GM10266 (cell line): ENCODE data around the gene WDR41.
A peak's percentile ranks its signal among the peaks of the same experiment; 100 is the strongest.
"Not testable (repeated sequence)": the region's sequence is repeated elsewhere in the genome, so short reads cannot be mapped to it uniquely, and the experiment has no call there.

Experiments
- DNase-seq: peaks from one replicate; pipeline ENCODE4 v3.0.0; 2012; ENCODE audit errors: extremely low spot score
- TF ChIP-seq, protein P1 (sequence below): IDR thresholded peaks from 2 replicates; pipeline ENCODE4 v1.5.1; 2012; ENCODE audit warnings: mild to moderate bottlenecking, low read depth; ENCODE audit not compliant: control insufficient read depth, insufficient read depth; ENCODE audit errors: missing control alignments

Gene WDR41, protein sequence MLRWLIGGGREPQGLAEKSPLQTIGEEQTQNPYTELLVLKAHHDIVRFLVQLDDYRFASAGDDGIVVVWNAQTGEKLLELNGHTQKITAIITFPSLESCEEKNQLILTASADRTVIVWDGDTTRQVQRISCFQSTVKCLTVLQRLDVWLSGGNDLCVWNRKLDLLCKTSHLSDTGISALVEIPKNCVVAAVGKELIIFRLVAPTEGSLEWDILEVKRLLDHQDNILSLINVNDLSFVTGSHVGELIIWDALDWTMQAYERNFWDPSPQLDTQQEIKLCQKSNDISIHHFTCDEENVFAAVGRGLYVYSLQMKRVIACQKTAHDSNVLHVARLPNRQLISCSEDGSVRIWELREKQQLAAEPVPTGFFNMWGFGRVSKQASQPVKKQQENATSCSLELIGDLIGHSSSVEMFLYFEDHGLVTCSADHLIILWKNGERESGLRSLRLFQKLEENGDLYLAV

DNA sequence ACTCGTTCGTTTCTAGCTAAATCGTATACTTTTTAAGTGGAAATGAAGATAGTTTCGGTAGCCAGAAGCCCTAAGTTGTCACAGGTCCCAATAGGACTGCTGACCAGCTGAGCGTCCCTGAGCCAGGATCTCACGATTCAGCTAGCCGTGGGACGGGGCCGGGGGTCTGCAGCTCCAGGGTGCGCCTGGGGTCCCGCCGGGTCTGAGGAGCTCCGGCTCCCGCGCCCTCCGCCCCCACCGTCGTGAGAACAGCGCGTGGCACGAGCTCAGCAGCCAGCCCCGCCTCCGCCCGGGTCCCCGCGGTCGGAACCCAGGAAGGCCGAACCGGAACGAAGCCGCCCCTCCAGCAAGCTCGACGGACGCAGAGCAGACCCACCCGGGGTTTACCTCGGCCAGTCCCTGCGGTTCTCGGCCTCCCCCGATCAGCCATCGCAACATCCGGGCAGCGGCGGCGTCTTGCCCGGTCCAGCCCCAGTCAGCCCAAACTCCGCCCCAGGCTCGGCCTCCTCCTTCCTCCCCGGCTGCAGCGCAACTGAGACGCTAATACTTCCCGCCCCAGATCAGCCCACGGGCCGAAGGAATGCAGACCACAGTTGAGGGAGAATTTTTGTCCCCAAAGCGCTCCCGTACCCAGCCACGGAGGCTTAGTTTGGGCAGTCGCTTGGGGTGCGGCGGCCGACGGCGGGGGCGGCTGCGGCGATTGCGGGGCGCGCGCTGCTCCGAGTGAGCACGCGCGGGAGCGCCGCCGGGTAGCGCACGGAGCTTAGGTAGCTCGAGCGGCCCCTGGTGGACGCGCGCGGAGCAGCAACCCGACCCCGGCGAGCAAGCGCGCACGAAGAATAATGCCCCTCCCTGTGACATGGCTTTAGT, at the start of gene WDR41:
Gene WDR41, minus strand, starts transcription at position 534 of the 870 bp plus-strand sequence. Its CDS starts 96 bp downstream, at position 438.
- TF ChIP-seq, protein P1, sequence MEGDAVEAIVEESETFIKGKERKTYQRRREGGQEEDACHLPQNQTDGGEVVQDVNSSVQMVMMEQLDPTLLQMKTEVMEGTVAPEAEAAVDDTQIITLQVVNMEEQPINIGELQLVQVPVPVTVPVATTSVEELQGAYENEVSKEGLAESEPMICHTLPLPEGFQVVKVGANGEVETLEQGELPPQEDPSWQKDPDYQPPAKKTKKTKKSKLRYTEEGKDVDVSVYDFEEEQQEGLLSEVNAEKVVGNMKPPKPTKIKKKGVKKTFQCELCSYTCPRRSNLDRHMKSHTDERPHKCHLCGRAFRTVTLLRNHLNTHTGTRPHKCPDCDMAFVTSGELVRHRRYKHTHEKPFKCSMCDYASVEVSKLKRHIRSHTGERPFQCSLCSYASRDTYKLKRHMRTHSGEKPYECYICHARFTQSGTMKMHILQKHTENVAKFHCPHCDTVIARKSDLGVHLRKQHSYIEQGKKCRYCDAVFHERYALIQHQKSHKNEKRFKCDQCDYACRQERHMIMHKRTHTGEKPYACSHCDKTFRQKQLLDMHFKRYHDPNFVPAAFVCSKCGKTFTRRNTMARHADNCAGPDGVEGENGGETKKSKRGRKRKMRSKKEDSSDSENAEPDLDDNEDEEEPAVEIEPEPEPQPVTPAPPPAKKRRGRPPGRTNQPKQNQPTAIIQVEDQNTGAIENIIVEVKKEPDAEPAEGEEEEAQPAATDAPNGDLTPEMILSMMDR = peak; percentile 95
- peak; percentile 92 for DNase-seq

DNA sequence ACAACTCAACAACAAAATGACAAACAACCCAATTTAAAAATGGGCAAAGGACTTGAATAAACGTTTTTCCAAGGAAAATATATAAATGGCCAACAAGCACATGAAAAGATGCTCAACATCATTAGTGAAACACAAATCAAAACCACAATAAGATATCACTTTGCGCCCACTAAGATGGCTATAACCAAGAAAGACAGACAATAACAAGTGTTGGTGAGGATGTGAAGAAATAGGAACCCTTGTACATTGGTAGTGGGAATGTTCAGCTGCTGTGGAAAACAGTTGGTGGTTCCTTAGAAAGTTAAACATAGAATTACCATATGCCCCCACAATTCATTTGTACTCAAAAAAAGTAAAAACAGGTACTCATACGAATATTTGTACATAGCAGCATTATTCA, 39.2 kb upstream of the WDR41 start:
- no peak for DNase-seq
- TF ChIP-seq, protein P1 = no peak

DNA sequence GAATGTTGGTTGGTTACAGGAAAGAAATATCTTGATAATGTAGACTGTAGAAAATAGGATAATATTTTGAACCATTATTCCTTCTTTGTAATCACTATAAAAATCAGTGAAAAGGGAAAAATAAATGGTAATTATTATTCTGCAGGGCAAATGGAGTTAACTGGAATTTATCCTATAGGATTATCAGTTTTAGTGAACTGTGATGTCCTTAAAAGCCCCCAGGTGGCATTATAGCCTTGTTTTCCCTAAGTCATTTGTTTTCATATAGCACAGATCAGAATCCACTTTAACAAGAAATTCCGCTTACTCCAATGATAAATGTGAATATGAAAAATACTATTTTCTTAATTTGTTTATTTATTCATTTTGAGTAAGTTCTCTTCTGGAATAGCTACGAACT, 26.2 kb upstream of the WDR41 start:
- no peak for DNase-seq

DNA sequence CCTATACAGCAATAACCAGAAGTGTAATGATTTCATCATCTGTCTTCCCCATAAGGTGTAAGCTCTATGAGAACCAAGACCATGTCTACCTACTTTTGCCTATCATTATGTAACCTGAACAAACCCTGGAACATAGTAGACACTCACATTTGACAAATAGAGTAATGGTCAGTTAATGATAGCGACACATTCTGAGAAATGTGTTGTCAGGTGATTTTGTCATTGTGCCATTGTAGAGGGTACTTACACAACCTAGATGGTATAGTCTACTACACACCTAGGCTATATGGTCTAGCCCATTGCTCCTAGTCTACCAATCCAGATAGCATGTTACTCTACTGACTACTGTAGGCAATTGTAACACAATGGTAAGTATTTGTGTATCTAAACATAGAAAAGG, 22.3 kb upstream of the WDR41 start:
- DNase-seq = no peak
- TF ChIP-seq, protein P1 = no peak

More for the DNA sequence above, 26.2 kb upstream of the WDR41 start:
- TF ChIP-seq, protein P1 = peak; percentile 17

DNA sequence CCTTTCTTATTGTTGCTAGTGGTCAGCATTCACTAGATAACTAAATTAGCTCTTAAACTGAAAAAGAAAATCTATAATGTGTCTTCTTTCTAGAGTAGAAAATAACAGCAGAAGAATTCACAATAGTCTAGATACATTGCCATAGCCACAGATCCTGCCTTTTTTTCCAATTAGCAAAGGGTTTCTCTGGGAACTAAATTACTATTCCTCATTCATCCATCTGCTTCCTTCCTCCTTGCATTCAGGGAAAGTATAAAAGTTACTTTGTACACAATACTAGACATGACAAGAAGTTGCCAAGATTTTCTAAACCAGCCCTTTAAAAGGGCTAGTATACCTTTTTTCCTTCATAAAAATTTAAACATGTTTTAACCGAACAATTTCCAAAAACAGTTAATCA, 21.2 kb upstream of the WDR41 start:
- no peak for DNase-seq
- TF ChIP-seq, protein P1 = no peak

DNA sequence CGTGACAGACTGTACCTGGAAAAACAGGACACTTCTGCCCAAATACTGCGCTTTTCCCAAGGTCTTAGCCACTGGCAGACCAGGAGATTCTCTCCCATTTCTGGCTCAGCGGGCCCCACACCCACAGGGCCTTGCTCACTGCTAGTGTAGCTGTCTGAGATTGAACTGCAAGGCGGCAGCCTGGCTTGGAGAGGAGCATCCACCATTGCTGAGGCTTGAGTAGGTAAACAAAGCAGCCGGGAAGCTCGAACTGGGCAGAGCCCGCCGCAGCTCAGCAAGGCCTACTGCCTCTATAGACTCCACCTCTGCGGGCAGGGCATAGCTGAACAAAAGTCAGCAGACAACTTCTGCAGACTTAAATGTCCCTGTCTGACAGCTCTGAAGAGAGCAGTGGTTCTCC, 9.0 kb upstream of the WDR41 start:
- DNase-seq = not testable (repeated sequence)

DNA sequence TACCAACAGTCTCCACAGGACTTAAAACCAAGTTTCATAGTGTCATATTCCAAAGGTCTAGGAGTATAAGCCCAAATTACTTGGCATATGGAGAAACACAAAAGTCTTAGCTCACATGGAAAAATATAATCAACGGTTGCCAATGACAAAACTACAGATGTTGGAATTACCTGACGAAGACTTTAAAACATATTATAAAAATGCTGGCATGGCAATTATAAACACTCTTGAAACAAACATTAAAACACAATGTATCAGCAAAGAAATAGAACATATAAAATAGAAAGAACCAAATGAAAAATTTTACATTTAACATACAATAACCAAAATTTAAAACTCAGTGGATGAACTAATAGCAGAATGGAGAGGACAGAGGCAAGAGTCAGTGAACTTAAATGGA, 7.9 kb upstream of the WDR41 start:
- TF ChIP-seq, protein P1 = no peak
- DNase-seq = no peak
